NCI-H1105 (cell line): ENCODE results near the gene SHISA8.
"Not testable (repeated sequence)": the region's sequence is repeated elsewhere in the genome, so short reads cannot be mapped to it uniquely, and the experiment has no call there.

Source experiments
- DNase-seq: peaks from one replicate; lab custom pipeline; 2025; lab: John Stamatoyannopoulos, UW

Gene SHISA8

DNA sequence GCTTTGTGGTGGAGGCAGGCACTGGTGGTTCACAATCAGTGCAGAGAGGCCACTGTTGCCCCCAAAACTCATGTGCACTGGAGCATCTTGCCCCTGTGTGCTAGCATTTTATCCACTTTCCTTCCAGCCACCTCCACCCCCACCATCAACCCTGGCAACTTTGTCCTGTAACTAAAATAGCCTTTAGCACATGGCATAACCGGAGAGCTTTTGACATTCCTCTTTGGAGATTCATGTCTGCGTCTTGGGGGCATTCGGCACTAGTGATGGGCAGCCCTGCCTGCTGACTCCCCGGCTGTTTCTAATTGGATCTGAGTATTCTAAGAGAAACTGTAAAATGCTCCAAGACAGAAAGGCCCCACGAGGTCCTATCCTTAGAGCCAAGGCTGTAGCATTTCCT is 15.8 kb downstream of the SHISA8 start:
- no peak for DNase-seq

DNA sequence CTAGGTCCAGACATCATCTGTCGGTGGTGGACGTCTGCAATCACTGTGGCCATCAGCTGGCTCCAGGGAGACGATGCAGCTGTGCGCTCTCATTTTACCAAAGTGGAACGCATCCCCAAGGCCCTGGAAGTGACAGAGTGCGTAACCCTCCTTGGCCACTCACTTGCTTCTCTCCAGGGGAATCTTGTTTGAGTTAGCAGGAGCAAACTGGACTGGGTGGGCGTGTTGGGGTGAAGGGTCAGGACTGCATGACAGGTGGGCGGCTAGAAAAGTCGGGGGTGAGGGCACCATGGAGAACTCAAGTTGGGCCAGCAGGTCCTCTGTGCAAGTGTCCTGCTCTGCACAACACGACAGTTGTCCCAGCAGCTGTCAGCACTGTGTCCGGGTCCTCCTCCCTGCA is 16.2 kb downstream of the SHISA8 start:
- no peak for DNase-seq

DNA sequence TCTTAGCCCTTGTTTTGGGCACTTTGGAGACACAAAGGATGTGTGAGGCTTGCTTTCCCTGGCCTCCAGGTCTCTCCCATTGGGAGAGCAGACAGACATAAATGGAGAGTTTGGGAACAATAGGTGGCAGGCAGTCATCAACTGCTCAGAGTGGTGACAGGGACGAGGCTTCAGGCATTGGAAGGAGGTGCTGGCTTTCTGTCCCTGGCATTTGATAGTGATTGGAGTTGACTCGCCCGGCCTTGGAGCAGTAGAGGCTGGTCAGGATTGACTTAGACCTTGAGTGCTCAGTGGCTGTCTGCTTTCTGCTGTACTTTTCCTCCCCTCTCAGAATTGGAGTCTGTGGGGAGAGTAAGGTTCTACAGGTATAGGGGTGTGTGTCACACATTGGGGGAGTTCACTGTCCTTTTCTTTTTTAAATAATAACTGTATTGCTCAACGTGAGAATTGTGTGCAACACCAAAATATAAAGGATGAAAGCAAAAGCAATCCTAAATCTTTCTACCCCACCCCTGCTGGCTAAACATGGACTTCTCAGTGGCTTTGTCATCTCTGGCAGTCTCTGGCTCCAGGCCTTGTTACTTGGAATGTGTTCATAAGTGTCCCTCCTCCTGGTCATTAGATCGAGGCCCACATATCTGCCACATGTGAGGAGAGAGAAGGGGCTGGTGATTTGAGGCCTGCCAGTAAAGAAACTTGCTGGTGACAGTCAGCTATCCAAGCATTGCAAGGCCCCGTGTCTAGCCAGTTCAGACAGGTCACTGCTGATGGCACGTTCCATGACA is 21.1 kb downstream of the SHISA8 start:
- no peak for DNase-seq

DNA sequence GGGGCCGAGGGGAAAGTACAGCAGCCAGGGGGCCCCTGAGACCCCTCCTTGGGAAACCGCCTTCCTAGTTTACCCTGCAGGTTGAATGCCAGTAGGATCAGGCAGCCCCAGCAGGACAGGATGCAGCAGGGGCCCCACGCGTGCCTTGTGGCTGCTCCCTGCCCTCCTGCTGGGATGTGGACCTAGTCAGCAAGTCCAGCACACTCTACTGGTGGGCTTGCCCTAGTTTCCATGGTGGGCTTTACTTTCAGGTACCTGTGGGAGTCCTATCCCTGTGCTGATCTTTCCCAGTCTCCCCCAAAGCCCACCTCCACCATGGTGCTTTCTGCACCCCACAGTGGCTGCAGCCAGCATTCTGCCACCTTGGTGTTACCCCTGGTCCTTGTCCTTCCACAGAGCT is 22.2 kb downstream of the SHISA8 start:
- no peak for DNase-seq

DNA sequence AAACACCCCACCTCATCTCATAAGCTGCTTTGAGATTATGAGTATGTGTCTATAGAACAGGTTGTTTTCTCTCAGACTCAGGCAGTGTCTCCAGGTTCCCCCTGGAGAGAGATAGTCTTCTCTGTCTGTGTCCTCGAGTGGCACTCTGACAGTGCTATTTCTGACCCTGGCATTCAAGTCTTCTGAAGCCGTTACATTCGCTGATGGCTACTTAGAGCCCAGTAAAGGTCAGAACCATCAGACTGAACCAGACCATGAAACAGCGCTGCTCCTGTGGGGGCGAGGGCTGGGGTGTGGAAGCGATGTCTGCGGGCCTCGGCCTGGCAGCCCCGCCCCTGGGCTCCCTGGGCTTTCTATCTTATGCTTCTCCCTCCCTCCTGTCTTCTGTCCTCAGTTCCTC is 23.5 kb downstream of the SHISA8 start:
- DNase-seq = no peak

DNA sequence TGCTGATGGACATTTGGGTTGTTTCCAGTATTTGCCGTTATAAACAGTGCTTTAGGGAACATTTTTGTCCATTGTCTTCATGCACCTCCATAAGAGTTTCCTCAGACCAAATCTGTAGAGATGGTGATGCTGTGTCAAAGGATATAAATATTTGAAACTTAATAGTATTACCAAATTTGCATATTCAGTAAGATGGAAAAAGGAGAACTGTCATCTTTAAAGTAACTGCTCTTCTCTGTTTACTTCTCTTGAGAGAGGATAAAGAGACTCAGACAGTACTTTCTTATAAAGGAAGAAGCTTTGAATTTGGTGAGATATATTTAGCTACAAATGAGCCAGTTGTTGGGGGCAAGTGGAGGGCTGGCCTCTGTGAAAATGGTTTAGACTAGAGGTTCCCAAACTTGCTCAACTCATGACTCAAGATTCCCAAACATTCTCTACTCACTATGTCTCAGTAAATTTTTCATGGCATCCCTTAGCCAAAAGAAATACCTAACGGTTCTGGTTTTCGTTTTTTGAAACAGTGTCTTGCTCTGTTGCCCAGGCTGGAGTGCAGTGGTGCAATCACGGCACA is 26.2 kb downstream of the SHISA8 start:
- no peak for DNase-seq

DNA sequence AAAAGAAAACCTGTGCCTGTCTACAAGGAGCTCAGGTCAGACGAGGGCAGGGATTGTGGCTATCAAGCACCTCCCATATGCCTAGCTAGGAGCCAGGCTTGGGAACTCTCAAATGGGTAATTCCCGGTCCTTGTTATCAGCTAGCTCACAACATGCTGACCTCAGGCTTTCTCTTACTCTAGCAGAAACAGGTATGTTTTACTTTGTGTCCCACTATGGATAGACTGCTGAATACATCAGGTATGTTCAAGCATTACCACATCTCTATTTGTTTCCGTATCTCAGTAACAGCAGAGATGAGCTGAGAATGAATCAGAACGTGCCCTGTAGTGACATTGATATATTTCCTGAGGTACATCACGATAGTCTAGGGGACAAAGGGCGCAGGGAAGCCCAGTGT is 29.4 kb downstream of the SHISA8 start:
- no peak for DNase-seq

DNA sequence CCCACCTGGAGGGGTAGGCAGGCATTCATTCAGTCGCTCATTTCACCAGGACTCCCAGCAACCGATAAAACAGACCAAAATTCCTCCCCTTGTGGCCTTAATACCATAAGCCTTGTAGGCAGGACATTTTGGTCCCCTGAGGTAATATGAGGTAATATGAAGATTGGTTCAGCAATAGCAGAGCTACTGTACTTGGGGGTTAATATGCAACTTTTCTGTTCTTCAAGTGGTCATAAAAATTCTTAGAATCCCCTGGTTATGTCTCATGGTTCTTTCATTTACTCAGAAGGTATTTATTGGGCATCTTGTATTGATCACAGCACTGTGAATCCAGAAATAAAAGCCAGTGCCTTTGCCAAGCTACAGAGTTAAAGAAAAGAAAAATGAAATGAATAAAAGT is 29.8 kb downstream of the SHISA8 start:
- DNase-seq = no peak

DNA sequence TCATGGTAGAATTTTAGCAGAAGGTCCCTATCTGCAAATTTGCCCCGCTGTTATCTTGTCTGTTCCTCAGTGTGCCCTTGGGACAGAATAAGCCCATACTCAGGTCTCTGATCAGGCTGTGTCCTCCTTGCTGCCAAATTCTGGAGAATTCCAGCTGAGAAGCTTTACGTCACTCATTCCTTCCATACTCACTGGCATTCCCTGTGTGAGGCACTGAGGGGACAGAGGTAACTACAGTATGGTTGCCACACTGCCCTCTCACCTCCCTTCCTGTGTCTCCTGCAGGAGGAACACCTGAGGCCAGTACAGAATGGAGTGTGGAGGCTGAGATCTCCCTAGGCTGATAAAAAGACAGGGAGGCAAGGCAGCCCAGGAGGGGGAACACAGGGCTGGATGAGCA is 31.5 kb downstream of the SHISA8 start:
- no peak for DNase-seq

DNA sequence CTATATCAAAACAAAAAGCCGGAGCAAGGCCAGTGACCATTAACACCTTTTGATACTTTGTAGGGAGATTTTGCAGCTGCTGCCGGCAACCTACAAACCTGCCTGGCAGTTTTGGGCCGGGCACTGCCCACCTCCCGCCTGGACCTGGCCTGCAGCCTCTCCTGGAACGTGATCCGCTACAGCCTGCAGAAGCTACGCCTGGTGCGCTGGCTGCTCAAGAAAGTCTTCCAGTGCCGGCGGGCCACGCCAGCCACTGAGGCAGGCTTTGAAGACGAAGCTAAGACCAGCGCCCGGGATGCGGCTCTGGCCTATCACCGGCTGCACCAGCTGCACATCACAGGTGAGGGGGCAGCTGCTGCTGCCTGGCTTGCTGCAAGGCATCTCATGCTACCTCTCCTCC is 34.2 kb downstream of the SHISA8 start:
- DNase-seq = no peak

DNA sequence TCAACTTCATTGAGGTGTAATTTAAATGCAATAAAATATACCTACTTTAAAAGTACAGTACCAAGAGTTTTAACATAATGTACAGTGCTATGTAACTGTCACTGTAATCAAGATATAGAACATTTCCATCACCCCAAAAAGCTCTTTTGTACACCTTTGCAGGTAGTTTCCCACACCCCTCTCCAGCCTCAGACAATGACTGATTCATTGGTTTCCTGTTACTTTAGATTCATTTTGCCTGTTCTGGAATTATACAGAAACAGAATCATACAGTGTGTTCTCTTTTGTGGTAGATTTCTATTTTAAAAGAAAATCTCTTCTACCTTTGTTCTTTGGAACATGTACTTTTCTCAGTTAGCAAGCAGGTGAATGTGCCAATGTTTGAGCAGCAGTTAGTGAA is 38.2 kb downstream of the SHISA8 start:
- no peak for DNase-seq

DNA sequence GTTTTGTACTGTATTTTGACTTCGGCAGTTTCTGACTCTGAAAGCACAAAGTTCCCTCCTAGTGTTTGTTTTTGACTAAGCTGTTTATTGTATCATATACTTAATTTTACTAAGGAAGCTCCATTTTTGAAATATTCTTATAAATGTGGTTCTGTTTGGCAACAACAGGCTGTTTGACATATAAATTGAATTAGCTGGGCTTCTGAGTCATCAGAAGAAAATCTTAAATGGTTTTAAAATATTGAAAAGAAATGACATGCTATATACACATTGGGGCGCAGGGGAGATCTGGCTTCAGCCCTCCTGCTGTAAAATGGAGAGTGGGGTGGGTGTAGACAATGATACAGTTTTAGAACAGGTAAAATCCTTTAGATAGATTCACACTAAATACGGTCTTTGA is 38.6 kb downstream of the SHISA8 start:
- no peak for DNase-seq

DNA sequence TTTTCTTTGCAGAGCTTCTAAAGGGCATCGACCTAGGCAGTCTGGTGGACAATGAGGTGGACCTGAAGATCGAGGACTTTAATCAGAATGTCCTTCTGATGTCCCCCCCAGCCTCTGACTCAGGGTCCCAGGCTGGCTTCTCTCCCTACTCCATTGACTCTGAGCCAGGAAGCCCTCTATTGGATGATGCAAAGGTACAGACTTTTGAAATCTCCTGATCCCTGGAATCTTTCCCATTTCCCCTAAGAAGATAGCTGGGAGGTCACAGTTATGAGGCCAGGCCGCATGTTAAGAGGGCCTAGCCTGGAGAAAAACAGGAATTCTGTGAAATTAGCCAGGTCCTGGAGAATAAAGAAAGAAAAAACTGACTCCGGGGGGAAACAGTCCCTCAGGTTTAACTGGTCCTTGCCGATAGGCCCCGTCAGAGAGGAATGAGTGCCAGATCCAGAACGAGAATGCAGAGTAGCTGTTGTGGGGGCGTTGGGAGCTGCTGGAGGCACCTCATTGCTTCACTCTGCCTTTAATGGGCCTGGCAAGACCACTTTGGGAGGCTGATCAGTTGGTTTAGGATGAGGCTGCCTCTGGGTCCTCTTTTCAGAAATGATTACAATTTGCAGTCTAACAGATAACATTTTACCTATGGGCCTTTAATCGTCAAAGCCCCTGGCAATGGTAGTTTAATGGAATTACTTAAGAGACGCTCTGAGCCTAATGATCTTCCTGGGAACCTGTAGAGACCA is 39.2 kb downstream of the SHISA8 start:
- DNase-seq = no peak

DNA sequence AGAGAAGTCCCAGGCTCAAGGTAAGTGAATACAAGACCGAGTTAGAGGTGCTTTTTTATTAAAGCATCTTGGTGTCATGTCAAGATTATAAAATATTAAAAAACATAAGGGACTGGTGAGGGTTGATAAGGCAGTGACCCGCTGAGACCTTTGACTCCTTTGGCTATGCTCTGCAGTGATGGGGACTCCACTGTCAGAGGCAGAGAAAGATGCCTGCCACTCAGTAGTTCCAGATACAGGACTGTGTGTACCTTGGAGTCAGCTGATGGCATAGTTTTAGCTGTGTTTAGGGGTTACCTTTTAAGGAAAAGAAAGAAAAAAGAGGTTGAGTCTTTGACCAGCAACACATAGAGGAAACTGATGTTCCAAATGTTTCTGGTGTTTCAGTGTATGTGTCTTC is 40.8 kb downstream of the SHISA8 start:
- no peak for DNase-seq

DNA sequence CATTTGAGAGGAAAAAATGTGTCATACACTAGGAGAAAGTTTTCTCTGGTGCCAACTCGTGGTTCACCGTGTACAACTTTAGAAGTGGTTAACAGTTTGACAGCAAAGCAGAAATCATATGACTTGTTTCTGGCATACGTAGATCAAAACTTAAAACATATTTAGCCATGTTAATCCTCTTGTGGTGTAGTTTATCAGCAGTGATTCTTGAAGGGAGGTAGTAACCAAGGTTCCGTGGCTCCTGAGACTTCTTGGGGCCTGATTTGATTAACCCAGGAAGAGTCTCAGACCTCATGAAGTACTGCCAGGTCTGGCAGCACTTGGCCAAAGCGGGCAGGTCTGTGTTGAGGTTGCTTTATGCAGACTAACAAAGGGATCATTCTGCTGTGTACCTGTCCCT is 41.5 kb downstream of the SHISA8 start:
- no peak for DNase-seq

DNA sequence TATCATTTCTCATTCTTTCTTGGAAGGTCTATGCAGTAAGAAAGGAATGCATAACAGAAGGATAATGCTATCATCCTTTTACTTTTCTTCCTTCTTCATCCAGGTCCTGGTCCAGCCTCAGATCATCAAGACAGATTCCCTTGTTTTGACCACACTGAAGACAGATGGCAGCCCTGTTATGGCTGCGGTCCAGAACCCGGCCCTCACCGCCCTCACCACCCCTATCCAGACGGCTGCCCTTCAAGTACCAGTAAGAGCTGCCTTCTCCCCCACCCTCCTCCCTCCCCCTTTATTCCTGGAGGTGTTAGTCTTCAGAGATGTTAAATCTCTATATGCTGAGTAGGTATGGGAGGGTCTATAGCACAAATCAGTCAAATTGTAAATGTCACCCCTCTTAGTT is 44.1 kb downstream of the SHISA8 start:
- DNase-seq = no peak

DNA sequence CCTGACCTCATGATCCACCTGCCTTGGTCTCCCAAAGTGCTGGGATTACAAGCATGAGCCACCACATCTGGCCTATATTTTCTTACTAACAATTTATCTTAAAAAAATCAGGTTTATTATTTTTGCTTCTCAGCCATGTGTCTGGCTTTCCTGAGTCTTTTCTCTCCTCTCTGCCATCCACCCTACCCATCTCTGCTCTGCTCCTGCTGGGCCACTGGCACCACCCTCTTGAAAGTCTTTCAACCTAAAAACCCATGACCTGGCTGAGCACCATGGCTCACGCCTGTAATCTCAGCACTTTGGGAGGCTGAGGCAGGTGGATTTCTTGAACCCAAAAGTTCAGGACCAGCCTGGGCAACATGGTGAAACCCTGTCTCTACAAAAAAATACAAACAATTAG is 44.8 kb downstream of the SHISA8 start:
- not testable (repeated sequence) for DNase-seq

DNA sequence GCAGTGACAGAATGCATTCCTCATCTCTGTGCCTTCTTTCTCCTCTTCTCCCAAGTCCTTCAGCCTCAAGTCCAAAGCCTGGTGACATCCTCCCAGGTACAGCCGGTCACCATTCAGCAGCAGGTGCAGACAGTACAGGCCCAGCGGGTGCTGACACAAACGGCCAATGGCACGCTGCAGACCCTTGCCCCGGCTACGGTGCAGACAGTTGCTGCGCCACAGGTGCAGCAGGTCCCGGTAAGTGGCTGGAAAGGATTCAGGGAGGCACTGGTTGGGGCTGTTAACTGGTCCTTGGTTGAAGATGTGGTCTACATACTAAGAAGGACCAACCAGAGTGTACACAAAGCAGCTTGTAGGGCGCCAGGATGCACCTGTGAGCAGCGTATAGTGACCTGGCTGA is 46.3 kb downstream of the SHISA8 start:
- no peak for DNase-seq

DNA sequence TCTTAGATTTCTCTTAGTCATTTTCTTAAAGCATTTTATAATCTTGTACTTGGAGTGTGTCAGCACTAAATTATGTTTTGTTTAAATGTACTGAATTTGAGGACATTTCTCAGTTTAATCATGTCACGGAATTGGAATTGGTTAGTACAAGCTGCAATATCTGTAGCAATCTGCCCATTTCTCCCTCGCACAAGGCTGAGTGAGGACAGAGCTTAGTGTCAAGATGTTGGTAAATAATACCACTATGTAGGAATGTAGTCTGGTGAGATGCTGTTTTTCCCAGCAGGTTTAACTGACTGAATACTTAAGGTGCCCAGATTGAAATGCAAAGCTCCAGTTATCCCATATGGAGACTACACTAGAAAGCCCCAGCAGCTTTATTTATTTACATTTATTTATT is 51.4 kb downstream of the SHISA8 start:
- DNase-seq = no peak

DNA sequence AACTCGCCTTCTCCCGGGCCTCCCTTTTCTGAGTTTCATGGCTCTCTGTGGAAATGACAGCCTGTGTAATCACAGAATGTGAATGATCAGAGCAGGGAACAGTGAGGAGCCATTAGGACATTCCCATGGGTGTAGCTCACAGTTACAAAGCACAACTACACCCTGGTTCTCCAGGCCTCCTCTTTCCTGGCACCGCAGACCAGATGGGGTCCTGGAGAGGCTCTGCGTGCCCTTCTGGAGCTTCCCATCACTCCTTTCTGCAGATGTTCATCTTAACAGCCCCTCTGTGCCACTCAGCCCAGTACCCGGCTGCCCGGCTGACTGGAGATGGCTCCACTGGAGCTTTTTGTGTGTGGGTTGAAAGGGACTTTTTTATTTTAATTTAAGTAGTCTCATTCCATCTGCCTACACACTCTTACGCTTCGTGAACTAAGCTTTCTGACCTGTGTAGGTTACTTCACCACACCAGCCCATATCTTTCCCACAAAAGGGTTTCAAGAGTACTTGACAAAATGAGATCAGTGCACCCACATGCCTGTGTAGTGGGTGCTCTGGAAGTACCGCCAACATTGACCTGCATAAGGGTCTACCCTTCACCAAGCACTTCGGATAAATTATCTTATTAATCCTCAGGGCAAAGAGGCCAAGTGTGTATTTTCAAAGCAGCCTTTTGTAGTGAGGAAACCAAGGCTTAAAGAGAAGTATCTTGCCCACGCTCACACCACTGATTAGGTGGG is 52.2 kb downstream of the SHISA8 start:
- no peak for DNase-seq

DNA sequence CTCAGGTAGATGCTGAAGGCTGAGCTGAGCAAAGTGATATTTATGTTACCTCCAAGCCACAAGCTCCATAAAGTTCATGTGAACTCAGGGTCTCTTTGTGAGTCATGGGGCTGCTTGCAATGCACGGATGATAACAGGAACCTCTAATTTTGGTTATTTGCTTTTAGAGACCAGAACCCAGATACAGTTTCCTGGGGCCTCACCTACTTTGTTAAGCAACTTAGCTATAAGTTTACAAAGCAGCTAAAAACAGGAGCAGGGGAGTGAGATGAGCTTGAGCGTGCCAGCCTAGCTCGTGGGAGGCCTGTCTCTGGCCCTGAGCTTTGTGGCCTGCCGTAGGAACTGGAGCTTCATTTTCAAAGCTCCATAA is 52.7 kb downstream of the SHISA8 start:
- DNase-seq = no peak
